Stimulated activated CD4-positive, alpha-beta T cell treated with anti-CD3 and anti-CD28 coated beads, Interleukin-15, amount 100 ng/mL, for 1 hour (primary cell): ENCODE results near the gene LRRC3B.
"Not testable (repeated sequence)": the region's sequence is repeated elsewhere in the genome, so short reads cannot be mapped to it uniquely, and the experiment has no call there.

Source experiments
- DNase-seq, 2 donors: peaks; one replicate each; pipeline ENCODE4 v3.0.0-alpha.2; 2020; ENCODE audit warnings: low read depth in 1 of 2, low spot score in 1 of 2

LRRC3B gene

GRCh38 chr3:26622621-26623418, at the start of gene LRRC3B:
LRRC3B (plus strand) TSS chr3:26622772; CDS start chr3:26709673, 86,901 bp downstream.
- DNase-seq: no peak

- DNase-seq: no peak
These were observed 47.8 kb upstream of the LRRC3B start for GRCh38 chr3:26574766-26575165.

- no peak for DNase-seq
These were observed 43.5 kb upstream of the LRRC3B start for GRCh38 chr3:26579116-26579515.

- no peak for DNase-seq
These were observed 35.0 kb upstream of the LRRC3B start for GRCh38 chr3:26587571-26587970.

- DNase-seq: no peak
These were observed 33.6 kb upstream of the LRRC3B start for GRCh38 chr3:26588931-26589330.

- DNase-seq: no peak
These were observed 32.9 kb upstream of the LRRC3B start for GRCh38 chr3:26589678-26590077.

GRCh38 chr3:26590919-26591484, 31.6 kb upstream of the LRRC3B start:
- no peak for DNase-seq

GRCh38 chr3:26591926-26592325, 30.6 kb upstream of the LRRC3B start:
- no peak for DNase-seq

GRCh38 chr3:26592451-26592850, 30.1 kb upstream of the LRRC3B start:
- DNase-seq: no peak

GRCh38 chr3:26596335-26596734, 26.2 kb upstream of the LRRC3B start:
- DNase-seq: no peak

GRCh38 chr3:26603311-26603710, 19.3 kb upstream of the LRRC3B start:
- DNase-seq: not testable (repeated sequence)

GRCh38 chr3:26603771-26604170, 18.8 kb upstream of the LRRC3B start:
- DNase-seq: not testable (repeated sequence)

- DNase-seq: no peak
These were observed 8.4 kb upstream of the LRRC3B start for GRCh38 chr3:26614006-26614685.

- no peak for DNase-seq
These were observed 1.4 kb upstream of the LRRC3B start for GRCh38 chr3:26621176-26621575.

GRCh38 chr3:26621906-26622620, 509 bp upstream of the LRRC3B start:
- no peak for DNase-seq

GRCh38 chr3:26623419-26624208, 1.0 kb downstream of the LRRC3B start:
- DNase-seq: no peak

GRCh38 chr3:26624209-26624765, 1.7 kb downstream of the LRRC3B start:
- DNase-seq: no peak

- DNase-seq: no peak
These were observed 2.6 kb downstream of the LRRC3B start for GRCh38 chr3:26625187-26625586.

- DNase-seq: no peak
These were observed 4.5 kb downstream of the LRRC3B start for GRCh38 chr3:26627080-26627479.

GRCh38 chr3:26628915-26629314, 6.3 kb downstream of the LRRC3B start:
- no peak for DNase-seq
